ENCODE results near the gene PEX13.

DNA sequence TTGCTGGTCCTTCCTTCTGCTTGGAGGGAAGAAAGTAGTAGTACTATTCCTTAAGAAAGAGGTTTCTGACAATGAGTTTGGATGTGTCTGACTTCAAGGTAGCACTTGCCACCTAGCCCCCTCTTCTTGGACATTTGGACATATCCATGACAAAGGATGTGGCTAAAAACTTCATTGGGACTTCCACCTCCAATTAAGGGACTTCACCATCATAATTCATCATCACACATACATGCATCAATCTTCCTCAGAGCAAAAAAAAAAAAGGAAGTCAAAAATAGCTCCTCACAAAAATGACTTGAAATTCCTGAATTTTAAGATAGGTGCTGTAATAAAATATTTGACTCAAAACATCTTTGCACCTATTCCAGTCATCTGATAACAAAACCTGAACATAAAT, 23.4 kb upstream of the PEX13 start:
- TF ChIP-seq, protein P1, sequence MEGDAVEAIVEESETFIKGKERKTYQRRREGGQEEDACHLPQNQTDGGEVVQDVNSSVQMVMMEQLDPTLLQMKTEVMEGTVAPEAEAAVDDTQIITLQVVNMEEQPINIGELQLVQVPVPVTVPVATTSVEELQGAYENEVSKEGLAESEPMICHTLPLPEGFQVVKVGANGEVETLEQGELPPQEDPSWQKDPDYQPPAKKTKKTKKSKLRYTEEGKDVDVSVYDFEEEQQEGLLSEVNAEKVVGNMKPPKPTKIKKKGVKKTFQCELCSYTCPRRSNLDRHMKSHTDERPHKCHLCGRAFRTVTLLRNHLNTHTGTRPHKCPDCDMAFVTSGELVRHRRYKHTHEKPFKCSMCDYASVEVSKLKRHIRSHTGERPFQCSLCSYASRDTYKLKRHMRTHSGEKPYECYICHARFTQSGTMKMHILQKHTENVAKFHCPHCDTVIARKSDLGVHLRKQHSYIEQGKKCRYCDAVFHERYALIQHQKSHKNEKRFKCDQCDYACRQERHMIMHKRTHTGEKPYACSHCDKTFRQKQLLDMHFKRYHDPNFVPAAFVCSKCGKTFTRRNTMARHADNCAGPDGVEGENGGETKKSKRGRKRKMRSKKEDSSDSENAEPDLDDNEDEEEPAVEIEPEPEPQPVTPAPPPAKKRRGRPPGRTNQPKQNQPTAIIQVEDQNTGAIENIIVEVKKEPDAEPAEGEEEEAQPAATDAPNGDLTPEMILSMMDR (IDR thresholded peaks at IDR 0.05), result no peak
- no peak for TF ChIP-seq POLR2A (IDR thresholded peaks at IDR 0.05)
